Measurements from ENCODE around the gene PRR19.

- TF ChIP-seq TCF7L2 (IDR thresholded peaks at IDR 0.05; ENCODE audit: borderline replicate concordance, extremely low read depth, insufficient read depth, insufficient read length) (no peak), ATF3 (IDR thresholded peaks at IDR 0.05) (no peak), POLR2AphosphoS5 (IDR thresholded peaks at IDR 0.05; ENCODE audit: low read depth, low read length) (no peak), SP1 (IDR thresholded peaks at IDR 0.05; ENCODE audit: low read depth) (no peak), EZH2 (IDR thresholded peaks at IDR 0.05) (no peak), RAD21 (IDR thresholded peaks at IDR 0.05; ENCODE audit: low read depth) (no peak), YY1 (IDR thresholded peaks at IDR 0.05; ENCODE audit: extremely low read depth, insufficient replicate concordance, low read depth, low read length) (no peak), EZH2phosphoT487 (IDR thresholded peaks at IDR 0.05; ENCODE audit: borderline replicate concordance) (no peak), POLR2A (IDR thresholded peaks at IDR 0.05; ENCODE audit: borderline replicate concordance, extremely low read depth, insufficient read depth, insufficient read length) (no peak), ZFX (IDR thresholded peaks at IDR 0.05) (no peak)
- TF ChIP-seq, protein P1, sequence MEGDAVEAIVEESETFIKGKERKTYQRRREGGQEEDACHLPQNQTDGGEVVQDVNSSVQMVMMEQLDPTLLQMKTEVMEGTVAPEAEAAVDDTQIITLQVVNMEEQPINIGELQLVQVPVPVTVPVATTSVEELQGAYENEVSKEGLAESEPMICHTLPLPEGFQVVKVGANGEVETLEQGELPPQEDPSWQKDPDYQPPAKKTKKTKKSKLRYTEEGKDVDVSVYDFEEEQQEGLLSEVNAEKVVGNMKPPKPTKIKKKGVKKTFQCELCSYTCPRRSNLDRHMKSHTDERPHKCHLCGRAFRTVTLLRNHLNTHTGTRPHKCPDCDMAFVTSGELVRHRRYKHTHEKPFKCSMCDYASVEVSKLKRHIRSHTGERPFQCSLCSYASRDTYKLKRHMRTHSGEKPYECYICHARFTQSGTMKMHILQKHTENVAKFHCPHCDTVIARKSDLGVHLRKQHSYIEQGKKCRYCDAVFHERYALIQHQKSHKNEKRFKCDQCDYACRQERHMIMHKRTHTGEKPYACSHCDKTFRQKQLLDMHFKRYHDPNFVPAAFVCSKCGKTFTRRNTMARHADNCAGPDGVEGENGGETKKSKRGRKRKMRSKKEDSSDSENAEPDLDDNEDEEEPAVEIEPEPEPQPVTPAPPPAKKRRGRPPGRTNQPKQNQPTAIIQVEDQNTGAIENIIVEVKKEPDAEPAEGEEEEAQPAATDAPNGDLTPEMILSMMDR (IDR thresholded peaks at IDR 0.05 in 2 of 3, conservative IDR thresholded peaks at IDR 0.05 in 1 of 3; ENCODE audit: borderline replicate concordance in 1 of 3, insufficient read depth in 1 of 3, low read depth in 2 of 3, low read length in 2 of 3): no peak
Measured at GRCh38 chr19:42272535-42272897, 29.4 kb upstream of the PRR19 start.

All from HCT116 (cell line).